Mucosa of descending colon (tissue), 3 donors: ENCODE data around the gene HLCS. TPM values are rescaled to one million over a fixed set of nuclear protein-coding genes. Genes with fewer than 3 reads are reported as not detected.

Experiments
- ATAC-seq: fragments of 200-7000 bp; cut with Tn5 transposase; one replicate; pipeline ENCODE4 v1.9.1; 2020; ENCODE audit warnings: mild to moderate bottlenecking, moderate library complexity
- DNase-seq, 3 donors: peaks; one replicate each; pipeline ENCODE4 v3.0.0-alpha.2; 2020
- H3K36me3 ChIP-seq: fragments of 200-600 bp; one replicate; pipeline ENCODE4 v1.8.0; 2021; ENCODE audit warnings: low read depth, mild to moderate bottlenecking
- H3K4me1 ChIP-seq: fragments of 200-600 bp; one replicate; pipeline ENCODE4 v1.8.0; 2021; ENCODE audit warnings: low read depth, mild to moderate bottlenecking
- H3K4me3 ChIP-seq: fragments of 200-600 bp; one replicate; pipeline ENCODE4 v1.8.0; 2021; ENCODE audit warnings: mild to moderate bottlenecking
- H3K9me3 ChIP-seq: fragments of 200-600 bp; one replicate; pipeline ENCODE4 v1.8.0; 2021; ENCODE audit warnings: mild to moderate bottlenecking
- intact Hi-C, 2 donors: fragments of 100-400 bp; cut with DNase I in 1 of 2; cut with micrococcal nuclease in 1 of 2; formaldehyde crosslinking; loops; one replicate each; pipeline versions ENCODE4 v1.11.0 to v1.11.1; 2022; cut with DNase I, micrococcal nuclease
- total RNA-seq, 3 donors: library from RNA; stranded (reverse); fragmentation: NEBNext Ultra II Directional in 2 of 3; extraction: Animal tissue kit (Norgen Biotek cat#: 25700) in 2 of 3; gene quantifications; one replicate each; pipeline versions ENCODE4 v1.2.1 to v1.2.4, GENCODE V29; 2021 to 2023
- TF ChIP-seq, protein P1 (sequence below): fragments of 200-600 bp; IDR thresholded peaks from one replicate; pipeline ENCODE4 v1.8.0; 2022; ENCODE audit warnings: antibody characterized with exemption, mild to moderate bottlenecking
- donor health status: DM: no; HTN: no; CAD: no; lungs with moderate emphysema.
- donor health status: DM: no; HTN: no; CAD: no.
- donor health status: DM: no; HTN: yes; CAD: no.

Gene HLCS
- total RNA-seq, 3 donors from 2014 or later = 13.3 to 16.7 (median 14.9) TPM

DNA sequence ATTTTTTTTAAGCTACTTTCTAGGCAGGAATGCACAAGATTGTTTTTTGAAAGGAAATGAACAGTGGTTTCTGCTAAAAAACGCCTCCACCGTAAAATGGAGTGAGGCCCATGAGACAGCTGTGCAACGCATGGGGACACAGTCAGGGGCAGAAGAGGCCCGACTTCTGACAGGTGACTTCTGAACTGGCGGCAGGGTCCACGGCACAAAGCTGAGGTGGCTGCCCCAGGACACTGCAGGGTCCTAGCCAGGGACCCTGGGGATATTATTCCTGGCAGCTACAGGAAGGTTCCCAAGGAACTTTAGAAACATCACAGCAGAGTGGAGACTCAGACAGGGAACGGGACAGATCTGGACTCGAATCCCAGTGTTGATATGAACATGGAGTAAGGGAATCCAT is 192.5 kb downstream of the HLCS start:
- H3K4me1 ChIP-seq = peaks cover 7% of the 10 kb centered on the region
- TF ChIP-seq, protein P1, sequence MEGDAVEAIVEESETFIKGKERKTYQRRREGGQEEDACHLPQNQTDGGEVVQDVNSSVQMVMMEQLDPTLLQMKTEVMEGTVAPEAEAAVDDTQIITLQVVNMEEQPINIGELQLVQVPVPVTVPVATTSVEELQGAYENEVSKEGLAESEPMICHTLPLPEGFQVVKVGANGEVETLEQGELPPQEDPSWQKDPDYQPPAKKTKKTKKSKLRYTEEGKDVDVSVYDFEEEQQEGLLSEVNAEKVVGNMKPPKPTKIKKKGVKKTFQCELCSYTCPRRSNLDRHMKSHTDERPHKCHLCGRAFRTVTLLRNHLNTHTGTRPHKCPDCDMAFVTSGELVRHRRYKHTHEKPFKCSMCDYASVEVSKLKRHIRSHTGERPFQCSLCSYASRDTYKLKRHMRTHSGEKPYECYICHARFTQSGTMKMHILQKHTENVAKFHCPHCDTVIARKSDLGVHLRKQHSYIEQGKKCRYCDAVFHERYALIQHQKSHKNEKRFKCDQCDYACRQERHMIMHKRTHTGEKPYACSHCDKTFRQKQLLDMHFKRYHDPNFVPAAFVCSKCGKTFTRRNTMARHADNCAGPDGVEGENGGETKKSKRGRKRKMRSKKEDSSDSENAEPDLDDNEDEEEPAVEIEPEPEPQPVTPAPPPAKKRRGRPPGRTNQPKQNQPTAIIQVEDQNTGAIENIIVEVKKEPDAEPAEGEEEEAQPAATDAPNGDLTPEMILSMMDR = no peak
- no peak overlapping the region for H3K4me3 ChIP-seq
- DNase-seq (no peak), ATAC-seq (no peak)
- H3K36me3 ChIP-seq = no peaks in the 10 kb centered on the region
- H3K9me3 ChIP-seq = no peaks in the 10 kb centered on the region
- intact Hi-C loops = no loop called here

DNA sequence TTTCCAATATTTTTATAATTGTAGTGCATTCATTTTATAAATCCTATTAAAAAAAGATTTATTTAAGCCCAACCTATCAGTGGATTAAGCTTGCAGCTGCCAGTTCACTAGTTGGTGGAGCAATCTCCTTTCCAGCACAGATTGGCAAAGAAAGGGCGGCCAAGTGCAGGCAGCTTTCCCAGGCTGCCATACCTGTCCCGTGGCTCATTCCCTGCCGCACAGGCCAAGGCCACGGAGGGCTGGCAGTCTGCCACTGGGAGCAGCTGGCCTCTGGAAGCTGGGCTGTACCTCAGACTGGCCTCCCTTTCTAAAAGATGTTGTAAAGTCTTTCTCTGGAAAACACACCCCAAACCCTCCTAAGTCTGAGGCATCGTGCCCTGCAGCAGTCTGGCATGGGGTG is 193.4 kb downstream of the HLCS start:
- Histone ChIP-seq H3K9me3 (no peaks in the 10 kb centered on the region), H3K4me1 (peaks cover 9% of the 10 kb centered on the region), H3K36me3 (no peaks in the 10 kb centered on the region), H3K4me3 (no peak overlapping the region)
- intact Hi-C loops = no loop called here
- DNase-seq (peak; percentile 84 to 88 (median 87)), ATAC-seq (peak; percentile 94)
- TF ChIP-seq, protein P1 = no peak

DNA sequence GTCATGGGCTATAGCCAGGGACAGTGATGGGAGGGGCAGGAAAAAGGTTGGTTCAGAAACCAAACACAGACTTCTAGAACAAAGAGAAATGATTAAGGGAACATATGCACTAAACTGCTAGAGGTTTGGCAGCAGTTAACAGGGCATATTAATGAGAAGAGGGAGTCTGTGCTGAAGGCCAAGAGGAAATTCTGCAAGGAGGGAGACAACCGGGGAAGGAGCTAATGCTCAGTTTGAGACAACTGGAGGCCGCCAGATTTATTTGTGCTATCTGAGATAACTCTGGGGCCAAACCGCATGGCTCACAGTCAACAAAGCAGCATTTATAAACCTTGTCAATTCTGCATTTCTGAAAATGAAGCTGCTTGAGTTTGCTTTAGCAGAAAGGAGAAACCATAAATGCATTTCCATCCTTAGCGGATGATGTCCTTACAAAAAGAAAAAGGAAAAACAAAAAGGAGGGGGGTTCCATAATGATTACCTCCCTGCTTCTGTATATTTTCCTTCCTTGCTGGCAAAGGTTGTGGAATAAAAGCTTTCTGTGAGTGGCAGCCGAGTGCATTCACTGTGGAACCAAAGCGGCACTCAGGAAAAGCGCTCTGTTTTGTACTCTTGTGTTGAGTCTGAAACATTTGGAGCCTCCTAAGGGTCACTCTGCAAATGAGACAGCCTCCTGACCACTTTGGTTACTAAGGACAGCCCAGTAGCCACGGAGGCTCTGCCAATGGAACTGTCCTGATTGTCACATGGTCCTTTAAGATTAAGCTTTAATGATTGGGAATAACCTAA is 197.2 kb downstream of the HLCS start:
- ATAC-seq (peak; percentile 74), DNase-seq (no peak)
- H3K4me1 ChIP-seq = peaks cover 15% of the 10 kb centered on the region
- no peaks in the 10 kb centered on the region for H3K9me3 ChIP-seq
- TF ChIP-seq, protein P1 = no peak
- H3K36me3 ChIP-seq = no peaks in the 10 kb centered on the region
- no peak overlapping the region for H3K4me3 ChIP-seq
- intact Hi-C loops = no loop called here

DNA sequence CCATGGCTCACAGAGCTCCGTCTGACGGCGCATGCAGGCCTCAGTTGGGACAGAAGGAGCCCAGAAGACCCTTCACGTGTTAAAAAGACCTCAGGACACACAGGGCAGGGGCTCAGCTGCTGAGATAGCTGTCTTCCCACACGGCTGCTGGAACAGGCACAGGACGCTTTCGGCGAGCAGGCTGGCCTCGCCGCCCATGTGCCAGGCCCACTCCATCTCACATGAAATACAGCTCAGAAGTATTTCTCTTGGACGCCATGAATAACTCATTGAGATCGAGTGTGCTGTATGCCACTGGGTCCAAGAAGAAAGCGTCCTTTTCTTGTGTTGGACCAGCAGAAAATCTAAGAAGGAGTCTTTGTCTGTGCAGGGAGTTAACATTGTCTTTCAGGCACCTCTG is 198.0 kb downstream of the HLCS start:
- no peak overlapping the region for H3K4me3 ChIP-seq
- intact Hi-C loops = no loop called here
- DNase-seq = no peak
- TF ChIP-seq, protein P1 = no peak
- no peaks in the 10 kb centered on the region for H3K36me3 ChIP-seq
- no peak for ATAC-seq
- no peaks in the 10 kb centered on the region for H3K9me3 ChIP-seq
- H3K4me1 ChIP-seq = peaks cover 15% of the 10 kb centered on the region

DNA sequence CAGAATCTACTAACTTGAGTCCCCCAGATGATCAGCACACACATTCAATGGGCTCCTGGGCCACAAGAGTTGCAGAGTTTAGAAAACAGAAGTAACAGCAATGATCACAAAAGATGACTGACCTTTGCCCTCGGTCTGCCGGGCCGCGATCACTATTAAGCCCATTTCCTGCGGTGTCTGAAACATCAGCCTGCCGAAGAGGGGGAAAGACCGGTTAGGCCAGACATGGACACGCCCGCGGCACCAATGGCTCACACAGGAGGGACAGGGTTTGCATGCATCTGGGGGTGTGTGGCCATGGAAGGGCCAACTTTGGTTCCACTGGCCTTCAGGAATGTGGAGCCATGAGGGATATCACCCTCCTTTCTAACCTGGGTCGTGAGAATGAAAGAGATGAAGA is 199.4 kb downstream of the HLCS start:
- H3K9me3 ChIP-seq = no peaks in the 10 kb centered on the region
- TF ChIP-seq, protein P1 = no peak
- DNase-seq (peak in 1 of 3 donors; percentile 50), ATAC-seq (peak; percentile 69)
- no peak overlapping the region for H3K4me3 ChIP-seq
- intact Hi-C loops = no loop called here
- H3K36me3 ChIP-seq = no peaks in the 10 kb centered on the region
- H3K4me1 ChIP-seq = peaks cover 15% of the 10 kb centered on the region
